HPDE6-E6E7 (cell line): ENCODE data around the gene NATD1.
"Not testable (repeated sequence)": the region's sequence is repeated elsewhere in the genome, so short reads cannot be mapped to it uniquely, and the experiment has no call there.

Source experiments
- DNase-seq: peaks from one replicate; pipeline ENCODE4 v3.0.0; 2011; ENCODE audit warnings: missing footprints; ENCODE audit errors: extremely low spot score

Gene NATD1

DNA sequence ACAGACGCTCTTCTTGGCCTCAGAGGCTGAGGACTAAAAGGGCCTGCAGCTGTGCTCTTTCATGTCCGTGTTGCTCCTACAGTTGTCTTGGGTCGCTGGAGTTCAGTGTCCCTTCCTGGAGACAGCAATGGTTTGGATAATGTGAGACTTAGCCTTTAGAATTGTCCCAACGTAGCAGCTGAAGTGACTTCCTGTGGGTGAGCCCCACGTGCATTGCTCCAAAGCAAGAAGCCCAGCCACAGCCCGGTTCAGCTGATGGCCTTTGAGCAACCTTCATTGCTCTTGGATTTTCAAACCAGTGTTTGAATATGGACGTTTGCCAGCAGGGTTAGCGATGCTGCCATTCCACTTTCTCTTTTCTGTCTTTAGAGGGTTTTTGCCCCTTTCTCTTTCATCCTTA, 59.0 kb downstream of the NATD1 start:
- DNase-seq = no peak

DNA sequence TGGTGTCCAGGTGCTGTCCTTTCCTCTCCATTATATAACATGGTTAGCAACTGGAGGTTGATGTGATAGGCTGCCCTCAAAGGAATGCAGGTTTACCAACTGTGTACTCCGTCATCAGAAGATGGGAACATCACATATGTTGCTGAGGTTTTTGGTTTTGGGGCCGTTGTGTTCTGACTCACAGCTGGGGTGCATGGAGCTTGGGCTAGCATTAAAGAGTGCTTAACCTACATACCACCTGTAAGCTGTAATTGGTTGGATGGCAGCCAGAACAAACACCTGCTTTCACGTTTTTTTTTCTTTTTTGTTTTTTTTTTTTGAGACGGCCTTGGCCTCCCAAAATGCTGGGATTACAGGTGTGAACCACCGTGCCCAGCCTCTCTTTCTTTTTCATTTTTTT, 60.2 kb downstream of the NATD1 start:
- DNase-seq = no peak

- DNase-seq = not testable (repeated sequence)
Measured at GRCh38 chr17:21192414-21192813, 60.8 kb downstream of the NATD1 start.

DNA sequence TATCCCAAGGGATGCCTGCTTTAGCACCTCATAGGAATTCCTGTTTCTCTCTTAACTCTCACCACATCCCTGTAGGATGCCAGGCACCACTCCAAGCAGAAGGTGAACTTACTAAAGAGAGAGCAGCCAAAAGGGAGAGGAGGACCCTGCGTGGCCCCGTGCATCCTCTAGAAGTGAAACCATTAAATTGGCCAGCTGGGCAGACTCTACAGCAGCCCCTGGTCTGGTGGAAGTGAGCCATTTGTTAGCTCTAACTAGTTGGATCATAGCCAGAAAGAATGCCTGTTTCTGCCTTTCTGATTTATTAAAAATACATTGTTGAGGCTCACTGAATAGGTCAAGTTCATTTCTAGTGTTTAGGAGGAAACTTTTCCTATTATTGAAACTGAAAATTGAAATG, 61.5 kb downstream of the NATD1 start:
- DNase-seq = no peak

DNA sequence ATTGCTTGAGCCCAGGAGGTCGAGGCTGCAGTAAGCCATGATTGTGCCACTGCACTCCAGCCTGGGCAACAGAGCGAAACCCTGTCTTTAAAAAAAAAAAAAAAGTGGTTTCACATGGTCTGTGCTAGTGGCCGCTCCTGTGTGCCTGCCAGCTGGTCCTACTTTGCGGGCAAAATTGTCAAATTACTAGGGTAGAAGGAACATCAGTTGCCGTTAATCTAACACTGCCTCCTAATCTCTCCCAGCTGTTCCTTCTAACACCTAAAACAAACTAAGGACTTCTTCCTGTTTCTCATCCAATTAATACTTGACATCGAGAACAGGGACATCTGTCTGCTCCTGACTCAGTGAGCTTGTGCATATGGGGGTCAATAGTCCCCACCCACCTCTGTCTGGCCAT, 63.1 kb downstream of the NATD1 start:
- DNase-seq = no peak

- DNase-seq = no peak
Measured at GRCh38 chr17:21189361-21189760, 63.8 kb downstream of the NATD1 start.
